Gastrocnemius medialis (tissue), 4 donors: Measurements from ENCODE around the gene STARD3.

Experiments used
- POLR2A ChIP-seq, 2 donors: fragments of 450-650 bp; IDR thresholded peaks; one replicate each; pipeline ENCODE4 v1.6.1; 2017; ENCODE audit warnings: antibody characterized with exemption in 2 of 2, mild to moderate bottlenecking in 2 of 2, moderate library complexity in 2 of 2
- TF ChIP-seq, protein P1 (sequence below), 5 experiments: fragments of 450-650 bp in 3 of 5; fragments of 200-600 bp in 2 of 5; sonication (generic) in 2 of 5; IDR thresholded peaks in 4 of 5; conservative IDR thresholded peaks in 1 of 5; 1 replicate in 4 of 5; 2 replicates in 1 of 5; pipeline ENCODE4 v1.5.1; 2016 to 2019; ENCODE audit warnings: antibody characterized with exemption in 5 of 5, mild to moderate bottlenecking in 3 of 5, moderate library complexity in 3 of 5

DNA sequence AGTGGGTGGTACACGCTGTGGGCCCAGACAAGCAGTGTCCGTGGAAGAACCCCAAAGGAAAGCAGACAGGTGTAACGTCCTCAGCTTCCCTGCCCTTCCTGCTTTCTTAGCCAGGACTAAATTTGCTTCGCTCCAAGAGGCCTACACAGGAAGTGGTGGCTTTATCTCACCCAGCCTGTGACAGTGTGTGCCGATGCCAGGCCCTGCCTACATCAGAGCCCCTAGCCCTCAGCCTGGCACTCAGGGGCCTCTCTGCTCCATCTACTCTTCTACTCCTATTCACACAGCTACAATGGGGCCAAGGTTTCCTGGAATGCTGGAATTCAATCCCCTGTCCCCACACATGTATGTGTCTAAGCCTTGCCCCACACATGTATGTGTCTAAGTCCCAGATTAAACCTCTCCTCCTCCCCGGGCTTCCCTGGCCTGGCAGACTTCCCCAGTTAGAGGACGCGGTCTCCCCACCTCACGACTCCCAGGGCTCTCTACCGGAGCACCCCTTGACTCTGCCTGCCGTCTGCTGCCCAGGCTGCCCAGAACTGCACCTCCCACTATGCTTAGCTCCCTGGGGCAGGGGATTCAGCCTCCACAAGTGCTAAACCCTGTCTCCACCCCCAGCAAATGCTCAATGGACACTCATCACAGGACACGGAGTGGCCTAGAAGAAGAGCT, 42.7 kb downstream of the STARD3 start:
- TF ChIP-seq, protein P1, sequence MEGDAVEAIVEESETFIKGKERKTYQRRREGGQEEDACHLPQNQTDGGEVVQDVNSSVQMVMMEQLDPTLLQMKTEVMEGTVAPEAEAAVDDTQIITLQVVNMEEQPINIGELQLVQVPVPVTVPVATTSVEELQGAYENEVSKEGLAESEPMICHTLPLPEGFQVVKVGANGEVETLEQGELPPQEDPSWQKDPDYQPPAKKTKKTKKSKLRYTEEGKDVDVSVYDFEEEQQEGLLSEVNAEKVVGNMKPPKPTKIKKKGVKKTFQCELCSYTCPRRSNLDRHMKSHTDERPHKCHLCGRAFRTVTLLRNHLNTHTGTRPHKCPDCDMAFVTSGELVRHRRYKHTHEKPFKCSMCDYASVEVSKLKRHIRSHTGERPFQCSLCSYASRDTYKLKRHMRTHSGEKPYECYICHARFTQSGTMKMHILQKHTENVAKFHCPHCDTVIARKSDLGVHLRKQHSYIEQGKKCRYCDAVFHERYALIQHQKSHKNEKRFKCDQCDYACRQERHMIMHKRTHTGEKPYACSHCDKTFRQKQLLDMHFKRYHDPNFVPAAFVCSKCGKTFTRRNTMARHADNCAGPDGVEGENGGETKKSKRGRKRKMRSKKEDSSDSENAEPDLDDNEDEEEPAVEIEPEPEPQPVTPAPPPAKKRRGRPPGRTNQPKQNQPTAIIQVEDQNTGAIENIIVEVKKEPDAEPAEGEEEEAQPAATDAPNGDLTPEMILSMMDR (IDR thresholded peaks at IDR 0.05 in 4 of 5, conservative IDR thresholded peaks at IDR 0.05 in 1 of 5), result no peak
- no peak for TF ChIP-seq POLR2A (IDR thresholded peaks at IDR 0.05)
